GM20000 (cell line): ENCODE results near the gene DTD1.
A peak's percentile ranks its signal among the peaks of the same experiment; 100 is the strongest.

ENCODE experiments used
- DNase-seq: peaks from one replicate; pipeline ENCODE4 v3.0.0; 2012; ENCODE audit warnings: low spot score
- TF ChIP-seq, protein P1 (sequence below): IDR thresholded peaks from 2 replicates; pipeline ENCODE4 v1.5.1; 2012; ENCODE audit warnings: mild to moderate bottlenecking, control low read depth; ENCODE audit errors: extremely low read depth, missing control alignments

Gene DTD1

GRCh38 chr20:18632196-18632789 is 44.4 kb downstream of the DTD1 start:
- TF ChIP-seq, protein P1, sequence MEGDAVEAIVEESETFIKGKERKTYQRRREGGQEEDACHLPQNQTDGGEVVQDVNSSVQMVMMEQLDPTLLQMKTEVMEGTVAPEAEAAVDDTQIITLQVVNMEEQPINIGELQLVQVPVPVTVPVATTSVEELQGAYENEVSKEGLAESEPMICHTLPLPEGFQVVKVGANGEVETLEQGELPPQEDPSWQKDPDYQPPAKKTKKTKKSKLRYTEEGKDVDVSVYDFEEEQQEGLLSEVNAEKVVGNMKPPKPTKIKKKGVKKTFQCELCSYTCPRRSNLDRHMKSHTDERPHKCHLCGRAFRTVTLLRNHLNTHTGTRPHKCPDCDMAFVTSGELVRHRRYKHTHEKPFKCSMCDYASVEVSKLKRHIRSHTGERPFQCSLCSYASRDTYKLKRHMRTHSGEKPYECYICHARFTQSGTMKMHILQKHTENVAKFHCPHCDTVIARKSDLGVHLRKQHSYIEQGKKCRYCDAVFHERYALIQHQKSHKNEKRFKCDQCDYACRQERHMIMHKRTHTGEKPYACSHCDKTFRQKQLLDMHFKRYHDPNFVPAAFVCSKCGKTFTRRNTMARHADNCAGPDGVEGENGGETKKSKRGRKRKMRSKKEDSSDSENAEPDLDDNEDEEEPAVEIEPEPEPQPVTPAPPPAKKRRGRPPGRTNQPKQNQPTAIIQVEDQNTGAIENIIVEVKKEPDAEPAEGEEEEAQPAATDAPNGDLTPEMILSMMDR: peak; percentile 93
- peak; percentile 58 for DNase-seq

DNA sequence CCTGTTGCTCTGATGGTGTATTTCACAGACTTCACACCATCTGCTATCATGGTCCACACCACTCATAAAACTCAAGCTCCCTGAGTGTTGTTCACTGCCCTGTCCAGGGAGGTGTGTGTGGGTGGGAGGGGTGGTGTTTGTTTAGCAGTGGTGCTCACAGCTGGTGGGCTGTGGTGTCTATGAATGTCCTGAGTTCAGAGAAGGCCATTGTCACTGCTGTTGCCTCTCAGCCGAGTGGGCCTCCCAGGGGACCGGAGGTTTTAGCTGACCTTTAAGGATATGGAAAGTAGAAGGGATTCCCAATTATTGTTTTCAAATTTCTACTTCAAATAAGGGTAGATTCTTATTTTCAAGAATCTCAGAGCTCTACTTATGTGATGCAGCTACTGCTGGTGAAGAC is 45.6 kb downstream of the DTD1 start:
- TF ChIP-seq, protein P1: no peak

GRCh38 chr20:18634501-18634900 is 46.6 kb downstream of the DTD1 start:
- no peak for DNase-seq
- TF ChIP-seq, protein P1: no peak

More for the DNA sequence above, 45.6 kb downstream of the DTD1 start:
- no peak for DNase-seq

DNA sequence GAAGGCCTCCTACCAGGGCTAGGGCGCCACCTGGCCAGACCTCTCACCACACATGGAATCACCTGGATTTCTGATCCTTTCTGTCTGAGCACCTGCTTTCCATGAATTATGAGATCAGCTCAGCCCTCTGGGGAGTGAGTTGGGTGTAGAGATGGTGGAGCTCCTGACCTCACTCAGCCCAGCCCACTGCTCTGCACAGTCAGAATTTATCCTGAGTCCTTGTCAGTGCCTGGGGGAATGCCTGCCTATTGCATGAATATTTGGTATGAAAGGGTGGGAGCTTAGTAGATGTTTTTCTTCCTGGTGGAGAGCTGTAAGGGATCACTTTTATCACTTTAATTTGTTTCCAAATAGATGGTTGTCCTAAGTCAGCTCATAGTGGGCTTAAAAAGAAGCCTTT is 47.5 kb downstream of the DTD1 start:
- TF ChIP-seq, protein P1: no peak
- no peak for DNase-seq

- DNase-seq: no peak
- TF ChIP-seq, protein P1: no peak
These were observed 49.4 kb downstream of the DTD1 start for GRCh38 chr20:18637224-18637623.

DNA sequence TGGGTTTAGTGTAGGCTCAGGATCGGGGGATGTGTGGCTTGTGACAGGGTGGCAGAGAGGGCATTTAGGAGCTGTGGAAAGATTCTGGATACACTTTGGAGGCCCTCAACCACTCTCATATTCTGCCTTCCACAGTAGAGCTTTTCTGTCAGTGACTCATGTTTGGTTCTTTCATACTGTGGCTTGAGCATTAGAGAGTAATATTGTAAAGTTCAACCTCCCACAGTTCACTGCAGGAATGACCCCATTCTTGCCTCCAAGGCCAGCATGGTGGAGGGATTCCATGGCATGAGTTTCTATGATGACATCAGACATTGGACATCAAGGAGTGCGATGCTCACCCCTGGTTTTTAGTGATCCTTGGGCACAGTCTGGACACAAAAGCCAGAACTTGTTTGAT is 50.9 kb downstream of the DTD1 start:
- TF ChIP-seq, protein P1: no peak
- no peak for DNase-seq

DNA sequence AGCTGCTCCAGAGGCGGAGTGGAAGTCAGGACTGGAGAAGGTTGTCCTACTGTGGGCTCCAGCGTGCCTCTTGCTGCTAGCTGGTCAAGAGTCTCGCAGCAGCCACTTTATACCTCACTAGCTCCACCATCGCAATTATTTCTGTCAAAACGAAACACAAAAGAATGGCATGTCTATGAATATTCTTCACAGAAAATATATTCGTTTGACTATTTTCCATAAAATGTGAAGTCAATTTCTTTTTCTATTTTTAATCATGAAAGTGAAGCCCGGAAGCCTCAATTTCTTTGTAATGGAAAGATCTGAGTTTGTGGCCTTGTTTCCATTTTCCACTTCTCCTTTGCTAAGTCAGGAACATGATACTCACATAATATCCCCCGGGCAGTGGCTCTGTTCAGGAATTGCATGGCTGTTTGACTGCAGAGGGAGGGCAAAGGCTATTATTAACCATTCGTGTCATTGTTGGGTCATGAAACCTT is 51.7 kb downstream of the DTD1 start:
- no peak for DNase-seq
- TF ChIP-seq, protein P1: no peak
